Suprapubic skin (tissue), 4 donors: Measurements from ENCODE around the gene TBL2. TPM values are rescaled to one million over a fixed set of nuclear protein-coding genes. Genes with fewer than 3 reads are reported as not detected.
A peak's percentile ranks its signal among the peaks of the same experiment; 100 is the strongest.
"Not testable (repeated sequence)": the region's sequence is repeated elsewhere in the genome, so short reads cannot be mapped to it uniquely, and the experiment has no call there.

ENCODE experiments used
- DNase-seq, 2 donors: peaks; one replicate each; pipeline ENCODE4 v3.0.0-alpha.2; 2019; ENCODE audit warnings: low spot score in 2 of 2
- H3K27ac ChIP-seq: fragments of 200-600 bp; sonication (generic); one replicate; pipeline ENCODE4 v1.5.1; 2019
- H3K27me3 ChIP-seq: fragments of 200-600 bp; sonication (generic); one replicate; pipeline ENCODE4 v1.5.1; 2019
- H3K36me3 ChIP-seq: fragments of 200-600 bp; sonication (generic); one replicate; pipeline ENCODE4 v1.5.1; 2019
- H3K4me1 ChIP-seq: fragments of 200-600 bp; sonication (generic); one replicate; pipeline ENCODE4 v1.5.1; 2019
- H3K4me3 ChIP-seq: fragments of 200-600 bp; sonication (generic); one replicate; pipeline ENCODE4 v1.5.1; 2019; ENCODE audit warnings: mild to moderate bottlenecking
- H3K9me3 ChIP-seq: fragments of 200-600 bp; sonication (generic); one replicate; pipeline ENCODE4 v1.5.1; 2019
- CTCF ChIP-seq, 2 donors: fragments of 200-600 bp in 1 of 2; fragments of 450-650 bp in 1 of 2; sonication (generic) in 1 of 2; IDR thresholded peaks; one replicate each; pipeline ENCODE4 v1.5.1; 2016 to 2019; ENCODE audit warnings: antibody characterized with exemption in 2 of 2, mild to moderate bottlenecking in 1 of 2, moderate library complexity in 1 of 2
- EP300 ChIP-seq: sonication (generic); formaldehyde crosslinking; IDR thresholded peaks from one replicate; pipeline ENCODE4 v1.6.1; 2017; ENCODE audit warnings: antibody characterized with exemption
- POLR2A ChIP-seq, 2 donors: fragments of 450-650 bp; IDR thresholded peaks; one replicate each; pipeline ENCODE4 v1.6.1; 2017; ENCODE audit warnings: antibody characterized with exemption in 2 of 2, mild to moderate bottlenecking in 2 of 2, moderate library complexity in 2 of 2
- POLR2AphosphoS5 ChIP-seq, 3 donors: sonication (generic); formaldehyde crosslinking; IDR thresholded peaks; one replicate each; pipeline ENCODE4 v1.6.1; 2017; ENCODE audit warnings: antibody characterized with exemption in 3 of 3
- WGBS: methylation state at CpG from one replicate; pipeline ENCODE4 v1.1.5; 2018; 5-methylcytosine and 5-hydroxymethylcytosine counted together
- total RNA-seq, 4 donors: library from RNA; depleted of rRNA; stranded (reverse); fragments of >200 nt; gene quantifications; one replicate each; pipeline ENCODE4 v1.1.0, GENCODE V29; 2016

TBL2 gene
- total RNA-seq, 4 donors from 2014 or later: 23.3 to 43.3 (median 40.8) TPM

DNA sequence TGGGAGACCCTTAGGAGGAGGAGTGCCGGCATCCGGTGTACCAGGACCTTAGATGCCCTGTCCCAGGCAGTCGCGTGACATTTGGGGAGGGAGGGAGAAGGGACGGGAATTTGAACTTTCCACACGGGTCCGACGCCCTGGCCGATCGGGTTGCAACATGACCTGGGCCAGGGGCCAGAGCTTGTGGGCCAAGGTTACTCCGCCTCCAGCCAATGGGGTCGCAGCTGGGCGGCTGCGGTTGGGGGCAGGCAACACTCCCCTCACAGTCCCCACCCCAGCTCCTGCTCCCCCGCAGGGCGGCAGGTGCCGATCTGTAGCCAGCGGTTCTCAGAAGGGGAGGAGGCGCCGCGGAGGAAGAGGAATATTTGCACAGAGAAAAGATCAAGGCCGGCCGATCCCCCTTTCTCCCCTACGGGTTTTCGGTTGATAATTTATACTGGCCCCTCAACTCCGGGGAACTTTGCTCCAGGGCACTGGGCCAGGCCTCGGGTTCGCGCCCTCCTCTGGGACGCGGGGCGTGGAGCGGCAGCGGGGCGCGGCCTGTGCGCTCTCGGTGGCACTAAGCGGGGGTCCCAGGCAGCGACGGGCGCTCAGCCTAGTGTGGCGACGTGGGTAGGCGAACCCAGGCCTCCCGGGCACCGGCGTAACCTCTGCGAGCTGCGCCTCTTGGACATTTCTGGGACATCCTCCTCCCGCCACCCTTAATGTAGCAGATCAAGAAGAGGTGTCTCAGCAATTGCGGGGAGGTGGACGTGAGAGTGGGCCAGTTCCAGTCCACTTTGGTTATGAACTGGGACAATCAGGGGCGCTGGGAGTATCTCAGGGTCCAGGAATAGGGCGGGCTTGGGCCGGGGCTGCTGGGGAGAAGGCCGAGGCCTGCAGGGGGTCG, 44.8 kb upstream of the TBL2 start:
- no peaks in the 10 kb centered on the region for H3K36me3 ChIP-seq
- H3K9me3 ChIP-seq: no peaks in the 10 kb centered on the region
- WGBS: 0% methylated on average over 17 of the region's 58 CpGs
- peak; percentile 84 to 90 for DNase-seq
- H3K27ac ChIP-seq: no peak overlapping the region
- H3K27me3 ChIP-seq: peaks cover 46% of the 10 kb centered on the region
- peak overlapping the region; percentile 71 for H3K4me3 ChIP-seq
- TF ChIP-seq POLR2AphosphoS5 (IDR thresholded peaks at IDR 0.05): peak in 1 of 3 donors; percentile 41
- no peak for TF ChIP-seq EP300
- H3K4me1 ChIP-seq: peaks cover 29% of the 10 kb centered on the region

DNA sequence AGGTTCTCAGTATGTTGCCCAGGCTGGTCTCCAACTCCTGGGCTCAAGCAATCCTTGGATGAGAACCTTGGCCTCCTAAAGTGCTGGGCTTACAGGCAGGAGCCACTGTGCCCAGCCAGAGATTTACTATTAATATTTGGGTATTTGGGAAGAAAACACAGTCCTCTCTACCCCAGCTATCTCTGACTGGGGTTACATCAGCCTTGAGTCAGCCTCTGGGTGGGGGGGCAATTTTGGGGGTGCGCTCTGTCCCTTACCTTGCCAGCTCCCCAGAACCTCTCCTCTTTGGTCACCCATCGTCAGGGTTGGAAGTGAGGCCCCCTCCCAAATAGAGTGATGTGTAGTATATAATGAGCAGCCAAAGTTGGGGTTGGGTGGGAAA, 44.1 kb upstream of the TBL2 start:
- peaks cover 29% of the 10 kb centered on the region for H3K4me1 ChIP-seq
- TF ChIP-seq POLR2A (IDR thresholded peaks at IDR 0.05): no peak
- no peak for TF ChIP-seq EP300
- DNase-seq: no peak
- H3K27me3 ChIP-seq: peaks cover 40% of the 10 kb centered on the region
- H3K9me3 ChIP-seq: no peaks in the 10 kb centered on the region
- peak overlapping the region; percentile 71 for H3K4me3 ChIP-seq
- H3K36me3 ChIP-seq: no peaks in the 10 kb centered on the region
- H3K27ac ChIP-seq: no peak overlapping the region
- 10% methylated on average over 2 of the region's 2 CpGs for WGBS

DNA sequence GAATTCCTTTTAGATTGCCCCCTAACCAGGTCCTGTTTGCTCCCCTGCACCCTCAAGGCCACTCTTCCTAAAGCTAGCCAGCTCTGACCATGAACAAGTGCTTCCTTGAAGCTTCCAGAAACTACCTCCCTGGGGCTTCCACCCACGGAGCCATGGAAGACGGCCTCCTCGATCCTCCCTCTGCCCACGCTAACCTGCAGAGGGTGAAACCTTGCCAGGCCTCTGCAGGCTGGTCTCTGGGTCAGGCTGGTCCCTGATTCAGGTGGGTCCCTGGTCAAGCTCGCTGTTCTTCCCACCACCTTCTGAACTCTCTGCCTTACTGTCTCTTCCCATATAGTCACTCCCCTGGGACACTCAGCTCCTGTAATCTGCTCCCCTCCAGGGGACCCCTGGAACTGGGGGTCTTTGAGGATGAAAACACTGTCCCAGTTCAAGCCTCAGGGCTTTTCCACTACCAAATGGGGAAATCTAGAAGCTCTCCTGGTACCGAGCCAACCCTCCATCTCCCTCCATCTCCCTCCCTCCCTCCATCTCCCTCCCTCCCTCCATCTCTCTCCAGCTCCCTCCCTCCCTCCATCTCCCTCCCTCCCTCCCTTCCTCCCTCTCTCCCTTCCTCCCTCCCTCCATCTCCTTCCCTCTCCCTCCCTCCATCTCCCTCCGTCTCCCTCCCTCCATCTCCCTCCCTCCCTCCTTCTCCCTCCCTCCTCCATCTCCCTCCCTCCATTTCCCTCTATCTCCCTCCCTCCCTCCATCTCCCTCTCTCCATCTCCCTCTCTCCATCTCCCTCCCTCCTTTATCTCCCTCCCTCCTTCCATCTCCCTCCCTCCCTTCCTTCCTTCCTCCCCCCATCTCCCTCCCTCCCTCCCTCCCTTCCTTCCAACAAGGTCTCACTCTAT, 43.0 kb upstream of the TBL2 start:
- TF ChIP-seq CTCF (IDR thresholded peaks at IDR 0.05): no peak
- TF ChIP-seq POLR2AphosphoS5 (IDR thresholded peaks at IDR 0.05): no peak
- TF ChIP-seq POLR2A (IDR thresholded peaks at IDR 0.05): no peak
- no peak for TF ChIP-seq EP300
- no peak overlapping the region for H3K27ac ChIP-seq
- 56% methylated on average over 7 of the region's 7 CpGs for WGBS
- no peak for DNase-seq
- H3K27me3 ChIP-seq: peaks cover 37% of the 10 kb centered on the region
- H3K4me3 ChIP-seq: no peak overlapping the region
- H3K4me1 ChIP-seq: peaks cover 21% of the 10 kb centered on the region
- no peaks in the 10 kb centered on the region for H3K36me3 ChIP-seq
- H3K9me3 ChIP-seq: no peaks in the 10 kb centered on the region

DNA sequence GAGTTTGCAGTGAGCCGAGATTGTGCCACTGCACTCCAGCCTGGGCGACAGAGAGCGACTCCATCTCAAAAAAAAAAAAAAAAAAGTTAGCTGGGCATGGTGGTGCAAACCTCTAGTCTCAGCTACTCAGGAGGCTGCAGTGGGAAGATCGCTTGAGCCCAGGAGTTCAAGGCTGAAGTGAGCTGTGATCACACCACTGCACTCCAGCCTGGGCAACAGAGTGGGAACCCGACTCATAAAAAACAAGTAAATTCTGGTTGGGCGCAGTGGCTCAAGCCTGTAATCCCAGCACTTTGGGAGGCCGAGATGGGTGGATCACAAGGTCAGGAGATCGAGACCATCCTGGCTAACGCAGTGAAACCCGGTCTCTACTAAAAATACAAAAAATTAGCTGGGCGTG, 41.0 kb upstream of the TBL2 start:
- not testable (repeated sequence) for H3K27ac ChIP-seq, H3K4me3 ChIP-seq, DNase-seq, H3K36me3 ChIP-seq, H3K9me3 ChIP-seq
- Histone ChIP-seq H3K4me1 (peaks cover 18% of the 10 kb centered on the region), H3K27me3 (peaks cover 32% of the 10 kb centered on the region)
- WGBS: 91% methylated on average over 11 of the region's 11 CpGs

- WGBS: 80% methylated on average over 4 of the region's 4 CpGs
- Histone ChIP-seq H3K4me3 (no peak overlapping the region), H3K27ac (no peak overlapping the region), H3K4me1 (peaks cover 12% of the 10 kb centered on the region), H3K9me3 (no peaks in the 10 kb centered on the region), H3K36me3 (no peaks in the 10 kb centered on the region), H3K27me3 (peaks cover 26% of the 10 kb centered on the region)
- no peak for TF ChIP-seq EP300
- no peak for TF ChIP-seq POLR2A (IDR thresholded peaks at IDR 0.05)
- no peak for DNase-seq
Measured at GRCh38 chr7:73618538-73618937, 40.2 kb upstream of the TBL2 start.

- not testable (repeated sequence) for H3K9me3 ChIP-seq, DNase-seq, H3K27ac ChIP-seq, H3K4me3 ChIP-seq, H3K36me3 ChIP-seq
- H3K27me3 ChIP-seq: peaks cover 15% of the 10 kb centered on the region
- 98% methylated on average over 9 of the region's 9 CpGs for WGBS
- peaks cover 10% of the 10 kb centered on the region for H3K4me1 ChIP-seq
Measured at GRCh38 chr7:73617520-73617919, 39.1 kb upstream of the TBL2 start.

DNA sequence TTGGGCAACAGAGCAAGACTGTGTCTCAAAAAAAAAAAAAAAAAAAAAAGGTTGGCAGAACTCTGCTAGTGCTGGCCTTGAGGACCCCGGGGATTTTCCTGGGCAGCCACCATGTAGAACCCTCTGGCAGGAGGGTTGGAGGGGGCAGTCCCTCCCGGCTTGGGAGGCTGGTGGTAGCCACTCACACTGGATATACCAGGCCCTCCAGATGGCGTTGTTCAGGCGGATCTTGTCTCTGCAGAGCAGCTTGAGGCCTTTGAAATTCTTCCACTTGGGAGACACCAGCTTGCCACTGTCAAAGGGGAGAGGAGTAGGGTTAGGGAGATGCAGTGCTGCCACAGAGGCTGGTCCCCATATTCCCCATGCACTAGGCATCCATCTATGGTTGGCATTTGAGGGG, 37.5 kb upstream of the TBL2 start:
- WGBS: 81% methylated on average over 4 of the region's 4 CpGs
- no peak overlapping the region for H3K27ac ChIP-seq
- peaks cover 10% of the 10 kb centered on the region for H3K4me1 ChIP-seq
- TF ChIP-seq EP300 (no peak), POLR2AphosphoS5 (IDR thresholded peaks at IDR 0.05) (no peak), POLR2A (IDR thresholded peaks at IDR 0.05) (no peak), CTCF (IDR thresholded peaks at IDR 0.05) (no peak)
- H3K27me3 ChIP-seq: peaks cover 8% of the 10 kb centered on the region
- no peaks in the 10 kb centered on the region for H3K9me3 ChIP-seq
- DNase-seq: no peak
- H3K4me3 ChIP-seq: no peak overlapping the region
- H3K36me3 ChIP-seq: no peaks in the 10 kb centered on the region

- DNase-seq, H3K36me3 ChIP-seq, H3K4me3 ChIP-seq, H3K9me3 ChIP-seq, H3K27ac ChIP-seq, H3K27me3 ChIP-seq: not testable (repeated sequence)
- 65% methylated on average over 5 of the region's 10 CpGs for WGBS
- H3K4me1 ChIP-seq: peaks cover 10% of the 10 kb centered on the region
Measured at GRCh38 chr7:73614937-73615336, 36.6 kb upstream of the TBL2 start.
